K562 (cell line): ENCODE data around the gene PTGIR. TPM values are rescaled to one million over a fixed set of nuclear protein-coding genes. Genes with fewer than 3 reads are reported as not detected.

Experiments
- BMI1 ChIP-seq: fragments of 150-350 bp; IDR thresholded peaks from 2 replicates; pipeline ENCODE4 v1.6.1; 2014; ENCODE audit warnings: low read length
- FOSL1 ChIP-seq: fragments of 200-800 bp; sonication (Bioruptor generic); conservative IDR thresholded peaks from 2 replicates; pipeline ENCODE4 v1.6.1; 2016; ENCODE audit warnings: missing genetic modification characterization, missing compliant biosample characterization
- HMG20B ChIP-seq: fragments of 250-450 bp; sonication (Bioruptor Pico); IDR thresholded peaks from 2 replicates; pipeline ENCODE4 v1.5.0; 2021; ENCODE audit warnings: mild to moderate bottlenecking
- HNRNPH1 ChIP-seq: fragments of 200-400 bp; formaldehyde crosslinking; optimal IDR thresholded peaks from 2 replicates; pipeline ENCODE3; 2017; ENCODE audit warnings: low read depth, mild to moderate bottlenecking, low read length, moderate library complexity
- IFI16 ChIP-seq: fragments of 250-450 bp; sonication (Bioruptor Pico); IDR thresholded peaks from 2 replicates; pipeline ENCODE4 v2.1.2; 2022; ENCODE audit warnings: mild to moderate bottlenecking, inconsistent platforms
- L3MBTL2 ChIP-seq: fragments of 450-650 bp; IDR thresholded peaks from 2 replicates; pipeline ENCODE4 v1.6.1; 2016; ENCODE audit warnings: mild to moderate bottlenecking, moderate library complexity
- RHOXF2B ChIP-seq: fragments of 250-450 bp; sonication (Bioruptor Pico); conservative IDR thresholded peaks from 2 replicates; pipeline ENCODE4 v1.5.1; 2021
- YBX1 ChIP-seq: fragments of 450-650 bp; IDR thresholded peaks from 2 replicates; pipeline ENCODE4 v1.7.1; 2016; ENCODE audit warnings: mild to moderate bottlenecking
- ZNF217 ChIP-seq: sonication (generic); formaldehyde crosslinking; IDR thresholded peaks from 2 replicates; pipeline ENCODE4 v1.8.0; 2022; ENCODE audit warnings: mild to moderate bottlenecking, missing genetic modification reagents
- ZNF23 ChIP-seq: fragments of 250-450 bp; sonication (Bioruptor Pico); IDR thresholded peaks from 2 replicates; pipeline ENCODE4 v1.4.0; 2020; ENCODE audit warnings: mild to moderate bottlenecking
- ZNF263 ChIP-seq: sonication (generic); formaldehyde crosslinking; IDR thresholded peaks from 2 replicates; pipeline ENCODE4 v1.8.0; 2022; ENCODE audit warnings: mild to moderate bottlenecking, missing genetic modification reagents, borderline replicate concordance
- ZNF354B ChIP-seq: fragments of 250-450 bp; sonication (Bioruptor Pico); IDR thresholded peaks from 2 replicates; pipeline ENCODE4 v1.4.0; 2020
- ZNF445 ChIP-seq: fragments of 250-450 bp; sonication (Bioruptor Pico); IDR thresholded peaks from 2 replicates; pipeline ENCODE4 v1.4.0; 2020; ENCODE audit warnings: low read depth, mild to moderate bottlenecking, moderate library complexity
- ZNF592 ChIP-seq: fragments of 450-650 bp; IDR thresholded peaks from 2 replicates; pipeline ENCODE4 v1.6.1; 2017; ENCODE audit warnings: antibody characterized with exemption, mild to moderate bottlenecking
- ZNF695 ChIP-seq: fragments of 450-650 bp; formaldehyde crosslinking; IDR thresholded peaks from 2 replicates; pipeline ENCODE4 v1.4.0; 2020; ENCODE audit warnings: mild to moderate bottlenecking, moderate library complexity
- ZNF717 ChIP-seq: fragments of 250-450 bp; sonication (Bioruptor Pico); IDR thresholded peaks from 2 replicates; pipeline ENCODE4 v1.5.0; 2021
- ZNF778 ChIP-seq: fragments of 450-650 bp; formaldehyde crosslinking; IDR thresholded peaks from 2 replicates; pipeline ENCODE4 v1.4.0; 2020; ENCODE audit warnings: mild to moderate bottlenecking, moderate library complexity
- polyA plus RNA-seq, 8 experiments: library from polyadenylated mRNA; depleted of rRNA in 4 of 8; stranded (reverse) in 5 of 8; unstranded in 3 of 8; fragments of >200 nt; fragmentation: Nextera tagmentation in 2 of 8; fragmentation: Illumina TruSeq in 1 of 8; extraction: Ambion mirVana in 2 of 8; extraction: Trizol in 1 of 8; gene quantifications; 2 replicates each; pipeline versions ENCODE4 v1.2.1 to v1.2.3, GENCODE V29; 2011 to 2014; ENCODE audit warnings: inconsistent platforms in 1 of 8, missing spikeins in 1 of 8
- total RNA-seq, 7 experiments: library from RNA; depleted of rRNA in 6 of 7; stranded (reverse); fragments of >200 nt in 6 of 7; fragmentation: Illumina TruSeq in 2 of 7; extraction: Trizol in 2 of 7; gene quantifications; 2 replicates each; pipeline versions ENCODE4 v1.2.1 to v1.2.3, GENCODE V29; 2011 to 2021; ENCODE audit warnings: low replicate concordance in 1 of 7
- TF ChIP-seq, protein P1 (sequence below): fragments of 250-450 bp; sonication (Bioruptor Pico); IDR thresholded peaks from 2 replicates; pipeline ENCODE4 v1.5.0; 2021; ENCODE audit warnings: mild to moderate bottlenecking, moderate library complexity
- TF ChIP-seq, protein P2 (sequence below), 2 experiments: IDR thresholded peaks; 2 replicates each; pipeline ENCODE4 v1.6.1; 2011; ENCODE audit warnings: borderline replicate concordance in 1 of 2, control low read depth in 1 of 2, low read depth in 1 of 2, low read length in 1 of 2, mild to moderate bottlenecking in 1 of 2, mixed read lengths in 1 of 2, moderate library complexity in 1 of 2; ENCODE audit not compliant: insufficient read depth in 1 of 2, insufficient read length in 1 of 2, poor library complexity in 1 of 2, severe bottlenecking in 1 of 2; ENCODE audit errors: extremely low read depth in 1 of 2

PTGIR gene
- total and polyA plus RNA-seq, 9 of the 15 experiments (the other 6 are each of a cell fraction or from before 2014, with no cell fraction given), result 0.11 to 3.4 (median 1.1) TPM; not detected in 1

GRCh38 chr19:46639358-46640182, 14.7 kb upstream of the PTGIR start (continued):
- TF ChIP-seq, protein P1, sequence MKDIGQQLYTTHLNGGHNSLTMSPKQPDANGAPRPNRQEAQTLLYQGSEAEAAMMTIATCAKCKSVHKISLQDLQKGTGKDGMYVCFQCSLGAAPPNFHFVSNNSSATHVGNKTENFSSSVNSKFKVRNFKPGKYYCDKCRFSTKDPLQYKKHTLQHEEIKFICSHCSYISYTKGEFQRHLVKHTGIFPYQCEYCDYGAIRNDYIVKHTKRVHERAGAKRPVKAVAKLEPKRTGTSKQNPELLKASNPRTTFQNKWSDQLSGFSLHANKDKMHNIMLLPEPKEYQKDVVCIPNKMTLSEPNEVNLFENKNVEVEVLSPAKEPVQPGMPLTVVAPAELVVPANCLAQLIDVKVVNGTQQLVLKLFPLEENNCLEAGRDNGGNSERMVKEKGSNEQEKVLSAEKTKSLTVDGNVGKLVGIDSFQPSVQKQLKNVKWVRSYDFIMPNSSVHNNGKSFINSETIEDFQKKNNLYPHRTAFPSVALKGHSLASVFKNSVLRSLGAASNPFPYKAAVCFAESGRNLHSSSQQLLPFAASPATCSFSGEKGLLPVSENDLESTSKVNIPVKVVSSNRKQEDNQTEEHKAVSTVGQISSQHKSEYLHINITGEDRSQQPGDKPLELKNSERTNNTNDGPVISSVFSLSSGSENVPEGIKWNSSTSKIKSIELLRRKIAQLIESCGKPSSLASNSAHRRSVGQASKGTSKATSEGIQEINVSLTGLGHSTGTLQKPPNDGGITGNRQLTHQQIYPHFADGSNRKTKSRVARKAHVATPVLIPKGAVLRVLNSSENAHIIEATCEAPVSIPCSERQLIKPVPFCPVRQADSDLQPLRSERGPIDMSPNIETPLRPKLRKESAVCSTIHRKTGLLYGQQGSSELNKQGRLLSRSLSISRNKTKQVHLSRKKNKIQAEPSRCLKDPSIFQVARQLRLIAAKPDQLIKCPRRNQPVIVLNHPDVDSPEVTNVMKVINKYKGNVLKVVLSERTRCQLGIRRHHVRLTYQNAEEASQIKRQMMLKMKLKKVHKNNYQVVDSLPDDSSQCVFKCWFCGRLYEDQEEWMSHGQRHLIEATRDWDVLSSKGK (CRISPR knock-in tag), result no peak
- TF ChIP-seq ZNF354B (CRISPR knock-in tag), result no peak
- no peak for TF ChIP-seq YBX1
- no peak for TF ChIP-seq RHOXF2B
- no peak for TF ChIP-seq ZNF445 (CRISPR knock-in tag)
- TF ChIP-seq L3MBTL2, result no peak; the same call in 1 of the 2 replicates
- TF ChIP-seq FOSL1 (tag), result no peak
- TF ChIP-seq IFI16 (CRISPR knock-in tag), result no peak
- no peak for TF ChIP-seq HNRNPH1
- no peak for TF ChIP-seq ZNF217
- no peak for TF ChIP-seq HMG20B (CRISPR knock-in tag)
- TF ChIP-seq ZNF23 (CRISPR knock-in tag), result no peak
- peak; percentile 92 for TF ChIP-seq ZNF263 (CRISPR knock-in tag)
- TF ChIP-seq ZNF695, result no peak
- TF ChIP-seq, protein P2, sequence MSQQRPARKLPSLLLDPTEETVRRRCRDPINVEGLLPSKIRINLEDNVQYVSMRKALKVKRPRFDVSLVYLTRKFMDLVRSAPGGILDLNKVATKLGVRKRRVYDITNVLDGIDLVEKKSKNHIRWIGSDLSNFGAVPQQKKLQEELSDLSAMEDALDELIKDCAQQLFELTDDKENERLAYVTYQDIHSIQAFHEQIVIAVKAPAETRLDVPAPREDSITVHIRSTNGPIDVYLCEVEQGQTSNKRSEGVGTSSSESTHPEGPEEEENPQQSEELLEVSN (IDR thresholded peaks at IDR 0.05; ENCODE audit: borderline replicate concordance in 1 of 2, extremely low read depth in 1 of 2, insufficient read depth in 1 of 2, insufficient read length in 1 of 2, low read depth in 1 of 2, low read length in 1 of 2, poor library complexity in 1 of 2, severe bottlenecking in 1 of 2), result peak in 1 of 2 experiments; percentile 20
- no peak for TF ChIP-seq BMI1
- TF ChIP-seq ZNF778 (CRISPR knock-in tag), result no peak
- TF ChIP-seq ZNF717 (CRISPR knock-in tag), result no peak
- no peak for TF ChIP-seq ZNF592
